NCI-H187 (cell line): ENCODE data around the gene SPACDR.

ENCODE experiments used
- DNase-seq, 2 experiments: peaks; one replicate each; lab custom pipeline; 2025; lab: John Stamatoyannopoulos, UW

SPACDR gene

GRCh38 chr7:100411101-100411500 is 53.0 kb downstream of the SPACDR start:
- no peak for DNase-seq

- DNase-seq: peak in 1 of 2 experiments; percentile 26
Observed at GRCh38 chr7:100407285-100408180, 56.5 kb downstream of the SPACDR start.

GRCh38 chr7:100406767-100407166 is 57.3 kb downstream of the SPACDR start:
- DNase-seq: no peak
